Astrocyte (in vitro differentiated cells and primary cell): ENCODE measurements around the gene THRB.

ENCODE experiments used
- EZH2 ChIP-seq: IDR thresholded peaks from 2 replicates; pipeline ENCODE4 v1.6.1; 2012; ENCODE audit warnings: mild to moderate bottlenecking, low read length, inconsistent platforms; ENCODE audit not compliant: insufficient read depth
- TF ChIP-seq, protein P1 (sequence below): IDR thresholded peaks from 2 replicates; pipeline ENCODE4 v1.5.1; 2011; ENCODE audit warnings: low read depth, mild to moderate bottlenecking, inconsistent platforms, low read length, moderate library complexity; ENCODE audit not compliant: insufficient read depth

DNA sequence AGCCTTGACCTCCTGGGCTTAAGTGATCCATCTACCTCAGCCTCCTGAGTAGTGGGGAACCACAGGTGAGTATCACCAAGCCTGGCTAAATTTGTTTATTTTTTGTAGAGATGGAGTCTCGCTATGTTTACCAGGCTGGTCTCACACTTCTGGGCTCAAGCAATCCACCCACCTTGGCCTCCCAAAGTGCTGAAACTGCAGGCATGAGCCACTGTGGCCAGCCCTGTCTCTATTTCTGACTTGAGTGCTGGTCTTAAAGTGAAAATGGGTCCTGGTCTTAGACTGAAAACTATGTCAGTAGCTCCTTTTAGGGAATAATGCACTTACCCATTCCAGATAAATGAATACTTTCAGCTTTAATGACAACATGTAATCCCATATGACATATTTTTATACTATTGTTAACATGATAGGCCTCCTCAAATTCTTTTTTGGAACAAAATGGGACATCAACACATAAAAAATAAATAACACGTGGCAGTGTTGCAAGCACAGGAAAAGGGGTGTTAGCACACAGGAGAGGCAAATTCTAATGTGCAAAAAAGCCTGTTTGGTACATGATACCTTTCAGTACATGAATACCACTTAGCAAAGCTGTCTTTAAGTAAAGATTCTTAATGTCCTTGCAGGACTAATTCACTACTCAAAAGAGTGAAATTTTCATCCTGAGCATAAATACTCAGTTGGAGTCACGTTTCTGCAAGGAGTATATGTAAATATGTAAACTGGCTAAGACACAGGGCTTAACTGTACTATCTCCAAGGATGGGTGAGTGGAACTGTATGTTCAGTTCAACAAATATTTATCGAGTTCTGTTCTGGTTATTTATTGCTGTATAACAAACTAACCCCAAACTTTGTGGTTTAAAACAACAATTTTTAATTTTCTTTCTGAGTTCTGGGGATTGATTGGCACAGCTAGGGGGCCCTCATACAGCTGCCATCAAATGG lies 354.9 kb downstream of the THRB start:
- TF ChIP-seq, protein P1, sequence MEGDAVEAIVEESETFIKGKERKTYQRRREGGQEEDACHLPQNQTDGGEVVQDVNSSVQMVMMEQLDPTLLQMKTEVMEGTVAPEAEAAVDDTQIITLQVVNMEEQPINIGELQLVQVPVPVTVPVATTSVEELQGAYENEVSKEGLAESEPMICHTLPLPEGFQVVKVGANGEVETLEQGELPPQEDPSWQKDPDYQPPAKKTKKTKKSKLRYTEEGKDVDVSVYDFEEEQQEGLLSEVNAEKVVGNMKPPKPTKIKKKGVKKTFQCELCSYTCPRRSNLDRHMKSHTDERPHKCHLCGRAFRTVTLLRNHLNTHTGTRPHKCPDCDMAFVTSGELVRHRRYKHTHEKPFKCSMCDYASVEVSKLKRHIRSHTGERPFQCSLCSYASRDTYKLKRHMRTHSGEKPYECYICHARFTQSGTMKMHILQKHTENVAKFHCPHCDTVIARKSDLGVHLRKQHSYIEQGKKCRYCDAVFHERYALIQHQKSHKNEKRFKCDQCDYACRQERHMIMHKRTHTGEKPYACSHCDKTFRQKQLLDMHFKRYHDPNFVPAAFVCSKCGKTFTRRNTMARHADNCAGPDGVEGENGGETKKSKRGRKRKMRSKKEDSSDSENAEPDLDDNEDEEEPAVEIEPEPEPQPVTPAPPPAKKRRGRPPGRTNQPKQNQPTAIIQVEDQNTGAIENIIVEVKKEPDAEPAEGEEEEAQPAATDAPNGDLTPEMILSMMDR = no peak
- TF ChIP-seq EZH2 = no peak
